Fibroblast of gingiva (primary cell): ENCODE measurements around the gene OR2A1.
"Not testable (repeated sequence)": the region's sequence is repeated elsewhere in the genome, so short reads cannot be mapped to it uniquely, and the experiment has no call there.

ENCODE experiments used
- DNase-seq: peaks from one replicate; pipeline ENCODE4 v3.0.0-alpha.2; 2011; ENCODE audit warnings: low read depth

Gene OR2A1

GRCh38 chr7:144311872-144312469 lies at the start of gene OR2A1:
Gene OR2A1 (plus strand): TSS chr7:144312419. CDS start chr7:144318125, 5,706 bp downstream.
- DNase-seq: not testable (repeated sequence)

- not testable (repeated sequence) for DNase-seq
Measured at GRCh38 chr7:144264692-144265091, 47.5 kb upstream of the OR2A1 start, which contains the start of gene OR2A7. Gene OR2A7 (minus strand): TSS chr7:144264792. CDS start chr7:144259628, 5,164 bp downstream.

- DNase-seq: not testable (repeated sequence)
Measured at GRCh38 chr7:144269188-144269587, 43.0 kb upstream of the OR2A1 start, which contains the start of gene CTAGE8. Gene CTAGE8 (minus strand): TSS chr7:144269288. CDS start chr7:144269250, 38 bp downstream.

GRCh38 chr7:144275281-144275680 lies 36.9 kb upstream of the OR2A1 start:
- DNase-seq: not testable (repeated sequence)

- not testable (repeated sequence) for DNase-seq
Measured at GRCh38 chr7:144280010-144280409, 32.2 kb upstream of the OR2A1 start.

- not testable (repeated sequence) for DNase-seq
Measured at GRCh38 chr7:144281981-144282380, 30.2 kb upstream of the OR2A1 start.

GRCh38 chr7:144282490-144282889 lies 29.7 kb upstream of the OR2A1 start:
- DNase-seq: not testable (repeated sequence)

- not testable (repeated sequence) for DNase-seq
Measured at GRCh38 chr7:144283716-144284115, 28.5 kb upstream of the OR2A1 start.

- not testable (repeated sequence) for DNase-seq
Measured at GRCh38 chr7:144287171-144287784, 24.9 kb upstream of the OR2A1 start.

GRCh38 chr7:144291607-144292006 lies 20.6 kb upstream of the OR2A1 start:
- DNase-seq: not testable (repeated sequence)

- not testable (repeated sequence) for DNase-seq
Measured at GRCh38 chr7:144292384-144293161, 19.6 kb upstream of the OR2A1 start.

GRCh38 chr7:144293794-144294499 lies 18.3 kb upstream of the OR2A1 start:
- not testable (repeated sequence) for DNase-seq

- peak; percentile 0 for DNase-seq
Measured at GRCh38 chr7:144302578-144303303, 9.5 kb upstream of the OR2A1 start.

GRCh38 chr7:144303607-144304006 lies 8.6 kb upstream of the OR2A1 start:
- DNase-seq: not testable (repeated sequence)

GRCh38 chr7:144305156-144305555 lies 7.1 kb upstream of the OR2A1 start:
- not testable (repeated sequence) for DNase-seq

GRCh38 chr7:144309702-144310101 lies 2.5 kb upstream of the OR2A1 start:
- not testable (repeated sequence) for DNase-seq

GRCh38 chr7:144311218-144311617 lies 1.0 kb upstream of the OR2A1 start:
- DNase-seq: not testable (repeated sequence)

GRCh38 chr7:144317537-144317936 lies 5.3 kb downstream of the OR2A1 start:
- DNase-seq: not testable (repeated sequence)

GRCh38 chr7:144319547-144319946 lies 7.3 kb downstream of the OR2A1 start:
- DNase-seq: not testable (repeated sequence)

GRCh38 chr7:144321677-144322206 lies 9.5 kb downstream of the OR2A1 start:
- not testable (repeated sequence) for DNase-seq

- DNase-seq: not testable (repeated sequence)
Measured at GRCh38 chr7:144323359-144323758, 11.1 kb downstream of the OR2A1 start.
